Stomach smooth muscle (tissue), 2 donors: ENCODE measurements around the gene OR56A4.

ENCODE experiments used
- H3K27ac ChIP-seq: one replicate; pipeline ENCODE4 v1.7.0; 2013; ENCODE audit warnings: mild to moderate bottlenecking, low read length, inconsistent platforms
- H3K27me3 ChIP-seq, 2 donors: one replicate each; pipeline ENCODE4 v1.7.0; 2013; ENCODE audit warnings: low read length in 2 of 2; ENCODE audit not compliant: insufficient read depth in 2 of 2, control insufficient read depth in 1 of 2
- H3K36me3 ChIP-seq, 2 donors: one replicate each; pipeline ENCODE4 v1.7.0; 2013; ENCODE audit warnings: low read length in 2 of 2; ENCODE audit not compliant: control insufficient read depth in 2 of 2, insufficient read depth in 2 of 2
- H3K4me1 ChIP-seq: one replicate; pipeline ENCODE4 v1.7.0; 2013; ENCODE audit warnings: low read length; ENCODE audit not compliant: control insufficient read depth, insufficient read depth
- H3K4me3 ChIP-seq, 2 donors: one replicate each; pipeline ENCODE4 v1.7.0; 2013; ENCODE audit warnings: low read length in 2 of 2
- H3K9ac ChIP-seq, 2 donors: one replicate each; pipeline ENCODE4 v1.7.0; 2013; ENCODE audit warnings: low read length in 2 of 2, mild to moderate bottlenecking in 1 of 2
- H3K9me3 ChIP-seq, 2 donors: one replicate each; pipeline ENCODE4 v1.7.0; 2013; ENCODE audit warnings: low read length in 2 of 2; ENCODE audit not compliant: control insufficient read depth in 2 of 2
- donor health status: healthy.
- donor health status: Pancreatic carcinoma.

OR56A4 gene

GRCh38 chr11:6002202-6002699 is 4.5 kb downstream of the OR56A4 start:
- H3K4me1 ChIP-seq, result no peaks in the 10 kb centered on the region
- no peaks in the 10 kb centered on the region for H3K36me3 ChIP-seq
- no peaks in the 10 kb centered on the region for H3K9me3 ChIP-seq
- H3K4me3 ChIP-seq, result no peak overlapping the region
- no peak overlapping the region for H3K9ac ChIP-seq
- no peaks in the 10 kb centered on the region for H3K27me3 ChIP-seq
- H3K27ac ChIP-seq, result no peak overlapping the region

- H3K4me3 ChIP-seq, result no peak overlapping the region
- H3K4me1 ChIP-seq, result no peaks in the 10 kb centered on the region
- no peaks in the 10 kb centered on the region for H3K27me3 ChIP-seq
- no peaks in the 10 kb centered on the region for H3K36me3 ChIP-seq
- no peaks in the 10 kb centered on the region for H3K9me3 ChIP-seq
- no peak overlapping the region for H3K27ac ChIP-seq
- no peak overlapping the region for H3K9ac ChIP-seq
These were observed 12.0 kb downstream of the OR56A4 start for GRCh38 chr11:5994791-5995190.

GRCh38 chr11:5992604-5993251 is 14.0 kb downstream of the OR56A4 start:
- Histone ChIP-seq H3K4me1 (no peaks in the 10 kb centered on the region), H3K27ac (no peak overlapping the region), H3K27me3 (no peaks in the 10 kb centered on the region), H3K9ac (no peak overlapping the region), H3K4me3 (no peak overlapping the region), H3K9me3 (no peaks in the 10 kb centered on the region), H3K36me3 (no peaks in the 10 kb centered on the region)

- no peaks in the 10 kb centered on the region for H3K36me3 ChIP-seq
- H3K27me3 ChIP-seq, result no peaks in the 10 kb centered on the region
- no peaks in the 10 kb centered on the region for H3K9me3 ChIP-seq
- H3K27ac ChIP-seq, result no peak overlapping the region
- no peak overlapping the region for H3K4me3 ChIP-seq
- H3K4me1 ChIP-seq, result no peaks in the 10 kb centered on the region
- H3K9ac ChIP-seq, result no peak overlapping the region
These were observed 14.6 kb downstream of the OR56A4 start for GRCh38 chr11:5992150-5992549.

- H3K4me3 ChIP-seq, result no peak overlapping the region
- H3K27me3 ChIP-seq, result peaks cover 0 to 2% of the 10 kb centered on the region in 2 donors
- no peaks in the 10 kb centered on the region for H3K9me3 ChIP-seq
- H3K4me1 ChIP-seq, result no peaks in the 10 kb centered on the region
- H3K36me3 ChIP-seq, result no peaks in the 10 kb centered on the region
- H3K9ac ChIP-seq, result no peak overlapping the region
- no peak overlapping the region for H3K27ac ChIP-seq
These were observed 17.5 kb downstream of the OR56A4 start for GRCh38 chr11:5989203-5989602.

GRCh38 chr11:5986885-5987284 is 19.9 kb downstream of the OR56A4 start, which contains the start of gene OR52L1:
OR52L1 (minus strand) TSS chr11:5986985; CDS start chr11:5986930, 55 bp downstream.
- Histone ChIP-seq H3K9ac (no peak within 1 kb of the TSS), H3K27me3 (peaks cover 0 to 4% of the 10 kb centered on the region in 2 donors), H3K4me1 (no peaks in the 10 kb centered on the region), H3K36me3 (no peaks in the 10 kb centered on the region), H3K4me3 (no peak within 1 kb of the TSS), H3K9me3 (peaks cover 0 to 4% of the 10 kb centered on the region in 2 donors), H3K27ac (no peak within 1 kb of the TSS)

GRCh38 chr11:5983443-5983842 is 23.3 kb downstream of the OR56A4 start:
- no peaks in the 10 kb centered on the region for H3K36me3 ChIP-seq

GRCh38 chr11:5973530-5973929 is 33.2 kb downstream of the OR56A4 start:
- H3K27ac ChIP-seq, result no peak overlapping the region
- no peaks in the 10 kb centered on the region for H3K4me1 ChIP-seq
- H3K9ac ChIP-seq, result no peak overlapping the region
- H3K9me3 ChIP-seq, result no peaks in the 10 kb centered on the region
- no peaks in the 10 kb centered on the region for H3K27me3 ChIP-seq
- no peak overlapping the region for H3K4me3 ChIP-seq
- H3K36me3 ChIP-seq, result no peaks in the 10 kb centered on the region

More at GRCh38 chr11:5983443-5983842, 23.3 kb downstream of the OR56A4 start:
- H3K27me3 ChIP-seq, result peaks cover 0 to 4% of the 10 kb centered on the region in 2 donors
- no peak overlapping the region for H3K9ac ChIP-seq
- H3K27ac ChIP-seq, result no peak overlapping the region
- H3K9me3 ChIP-seq, result peaks cover 2 to 6% of the 10 kb centered on the region in 2 donors
- H3K4me3 ChIP-seq, result no peak overlapping the region
- no peaks in the 10 kb centered on the region for H3K4me1 ChIP-seq

GRCh38 chr11:5968394-5968793 is 38.4 kb downstream of the OR56A4 start, which contains the start of gene OR56A5:
OR56A5 (minus strand) TSS chr11:5968494; CDS start chr11:5968494, 0 bp downstream.
- Histone ChIP-seq H3K4me1 (no peaks in the 10 kb centered on the region), H3K4me3 (no peak within 1 kb of the TSS), H3K9ac (no peak within 1 kb of the TSS), H3K36me3 (no peaks in the 10 kb centered on the region), H3K27me3 (no peaks in the 10 kb centered on the region), H3K9me3 (peaks cover 3 to 5% of the 10 kb centered on the region in 2 donors), H3K27ac (no peak within 1 kb of the TSS)

- Histone ChIP-seq H3K4me1 (no peaks in the 10 kb centered on the region), H3K27me3 (no peaks in the 10 kb centered on the region), H3K9me3 (peaks cover 5% of the 10 kb centered on the region in 2 donors)
These were observed 39.0 kb downstream of the OR56A4 start for GRCh38 chr11:5967708-5968107.

GRCh38 chr11:5966958-5967357 is 39.8 kb downstream of the OR56A4 start:
- H3K4me1 ChIP-seq, result no peaks in the 10 kb centered on the region
- no peak overlapping the region for H3K27ac ChIP-seq
- no peaks in the 10 kb centered on the region for H3K27me3 ChIP-seq
- H3K36me3 ChIP-seq, result no peaks in the 10 kb centered on the region
- no peak overlapping the region for H3K9ac ChIP-seq
- no peak overlapping the region for H3K4me3 ChIP-seq
- H3K9me3 ChIP-seq, result peaks cover 5% of the 10 kb centered on the region in 2 donors

More at GRCh38 chr11:5967708-5968107, 39.0 kb downstream of the OR56A4 start:
- Histone ChIP-seq H3K27ac (no peak overlapping the region), H3K9ac (no peak overlapping the region), H3K4me3 (no peak overlapping the region), H3K36me3 (no peaks in the 10 kb centered on the region)
